Measurements from ENCODE around the gene HMGB2.

- TF ChIP-seq CTCF (conservative IDR thresholded peaks at IDR 0.05; ENCODE audit: low read depth in 2 of 2), result no peak
- no peak for TF ChIP-seq EZH2phosphoT487 (IDR thresholded peaks at IDR 0.05; ENCODE audit: unreplicated experiment)
- no peak for TF ChIP-seq POLR2AphosphoS5 (IDR thresholded peaks at IDR 0.05; ENCODE audit: low read depth)
- TF ChIP-seq EZH2 (IDR thresholded peaks at IDR 0.05; ENCODE audit: low read depth, unreplicated experiment), result no peak
Observed at GRCh38 chr4:173328236-173328901, 5.8 kb downstream of the HMGB2 start.

All from GM23338 (cell line).